ENCODE measurements around the gene AQP12A. TPM values are rescaled to one million over a fixed set of nuclear protein-coding genes. Genes with fewer than 3 reads are reported as not detected.

The AQP12A gene
- polyA plus RNA-seq, 2 of the 4 experiments (the other 2 are of a cell fraction): not detected

DNA sequence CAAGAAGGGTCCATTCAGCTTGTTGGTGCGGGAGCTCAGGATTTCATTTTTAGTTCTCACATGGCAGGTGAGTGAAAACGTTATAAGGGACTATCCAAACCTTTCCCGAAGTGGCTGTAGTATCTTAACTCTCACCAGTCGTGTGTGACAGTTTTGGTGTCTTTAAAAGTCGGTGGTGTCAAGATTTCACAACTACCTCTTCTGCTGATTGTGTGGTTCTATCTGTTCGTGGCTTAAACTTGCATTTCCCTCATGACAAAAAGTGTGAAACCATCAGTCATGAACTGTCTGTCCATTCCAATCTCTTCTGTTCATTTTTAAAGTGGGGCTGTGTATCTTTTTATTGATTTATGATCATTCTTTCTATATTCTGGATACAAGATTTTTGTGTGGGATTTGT lies 5.2 kb upstream of the AQP12A start:
- CTCF ChIA-PET: no interaction called here
- Histone ChIP-seq H3K4me1 (no peaks in the 10 kb centered on the region), H3K9me3 (no peaks in the 10 kb centered on the region), H3K4me2 (no peak overlapping the region), H3K27ac (no peak overlapping the region), H3K4me3 (no peak overlapping the region)
- DNase-seq (ENCODE audit: low read depth in 1 of 2, low spot score in 1 of 2): no peak
- TF ChIP-seq REST (IDR thresholded peaks at IDR 0.05) (no peak), ATOH8 (CRISPR knock-in tag; IDR thresholded peaks at IDR 0.05; ENCODE audit: low read depth) (no peak), BHLHE40 (IDR thresholded peaks at IDR 0.05; ENCODE audit: low read depth, low read length) (no peak), MAZ (IDR thresholded peaks at IDR 0.05; ENCODE audit: borderline replicate concordance, low read depth, low read length) (no peak), NPAS2 (CRISPR knock-in tag; IDR thresholded peaks at IDR 0.05; ENCODE audit: borderline replicate concordance) (no peak), FOXS1 (CRISPR knock-in tag; IDR thresholded peaks at IDR 0.05) (no peak), JUNB (IDR thresholded peaks at IDR 0.05) (no peak), RFX5 (IDR thresholded peaks at IDR 0.05) (no peak), POLR2AphosphoS2 (conservative IDR thresholded peaks at IDR 0.05; ENCODE audit: low read length) (no peak), RCOR1 (IDR thresholded peaks at IDR 0.05; ENCODE audit: low read depth, low read length) (no peak), EHMT2 (IDR thresholded peaks at IDR 0.05; ENCODE audit: low read depth) (no peak), ZFP36 (IDR thresholded peaks at IDR 0.05; ENCODE audit: borderline replicate concordance, partially characterized antibody) (no peak), TP53 (CRISPR knock-in tag; IDR thresholded peaks at IDR 0.05) (no peak), HEYL (CRISPR knock-in tag; IDR thresholded peaks at IDR 0.05) (no peak)
- no peak for ATAC-seq
- 31% methylated on average over 6 of the region's 6 CpGs for WGBS (ENCODE audit: missing lambda C conversion rate)
- no peak for FAIRE-seq
- POLR2A ChIA-PET: no interaction called here

DNA sequence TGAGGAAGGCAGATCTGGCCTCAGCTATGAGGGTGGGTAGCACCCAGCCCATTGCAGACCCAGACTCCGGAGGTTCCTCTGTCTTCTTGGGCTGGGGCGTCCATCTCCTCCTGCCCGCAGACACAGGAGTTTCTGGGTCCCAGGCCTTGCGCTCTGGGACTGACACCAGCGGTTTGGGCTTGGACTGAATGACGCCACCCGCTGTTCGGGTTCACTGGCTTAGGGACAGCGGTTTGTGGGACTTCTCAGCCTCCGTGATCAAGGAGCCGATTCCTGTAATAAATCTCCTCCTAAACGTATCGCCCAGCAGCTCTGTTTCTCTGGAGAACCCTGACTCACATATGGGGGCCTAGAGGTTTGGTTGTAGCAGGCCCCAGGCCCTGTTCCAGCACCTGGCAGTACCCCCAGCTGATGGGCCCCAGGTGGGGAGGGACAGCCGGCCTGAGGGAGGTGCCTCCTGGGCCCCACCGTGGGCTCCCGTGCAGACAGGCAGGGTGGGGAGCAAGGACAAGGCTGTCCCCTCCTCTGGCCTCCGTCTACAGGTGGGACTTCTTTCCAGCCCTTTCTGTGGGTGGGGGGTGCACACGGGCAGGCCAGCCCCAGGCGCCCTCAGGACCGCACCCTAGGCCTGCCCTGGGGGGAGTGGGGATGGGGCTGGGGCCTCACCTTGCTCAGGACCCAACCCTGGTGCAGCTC lies 4.5 kb upstream of the AQP12A start:
- FAIRE-seq (no peak), ATAC-seq (no peak)

DNA sequence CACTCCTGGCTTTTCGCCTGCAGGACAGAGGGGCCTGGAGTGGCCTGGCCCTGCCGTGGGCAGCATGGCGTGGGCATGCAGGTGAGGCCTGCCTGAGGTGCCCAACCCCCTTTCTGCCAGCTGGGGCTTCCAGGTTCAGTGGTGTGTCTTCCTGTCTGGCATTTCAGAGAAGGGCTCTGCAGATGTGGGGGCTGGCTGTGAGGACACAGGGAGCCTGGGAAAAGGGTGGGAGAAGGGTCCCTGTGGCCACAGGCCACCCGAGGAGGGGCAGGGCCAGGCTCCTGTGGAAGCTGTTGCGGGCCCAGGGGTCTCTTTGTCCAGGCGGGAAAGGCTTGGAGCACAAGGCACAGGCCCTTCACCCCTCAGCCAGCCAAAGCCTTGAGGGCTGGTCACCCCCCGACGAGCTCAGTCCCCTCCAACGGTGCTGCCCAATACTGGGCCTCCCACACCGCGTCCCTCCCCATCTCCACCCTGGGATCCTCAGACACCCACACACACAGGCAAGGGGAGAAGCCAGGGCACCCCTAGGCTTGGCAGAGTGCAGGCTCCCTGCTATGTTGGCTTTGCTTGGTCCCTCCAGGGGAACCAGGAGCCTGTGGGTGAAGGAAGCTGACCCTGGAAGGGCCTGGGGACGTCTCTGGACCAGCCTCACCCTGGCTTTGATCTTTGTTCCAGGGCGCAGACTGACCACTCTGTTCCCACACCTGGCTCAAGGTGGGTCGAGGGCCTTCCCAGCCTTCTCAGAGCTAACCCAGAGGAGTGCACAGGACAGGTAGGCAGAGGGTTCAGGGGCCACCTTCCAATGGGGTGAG lies 3.7 kb upstream of the AQP12A start:
- ChIA-PET CTCF (no interaction called here), POLR2A (no interaction called here)
- WGBS (ENCODE audit: missing lambda C conversion rate): 29% methylated on average over 6 of the region's 14 CpGs
- no peak overlapping the region for H3K27ac ChIP-seq
- no peaks in the 10 kb centered on the region for H3K4me1 ChIP-seq
- no peak for DNase-seq (ENCODE audit: low read depth in 1 of 2, low spot score in 1 of 2)
- no peak for ATAC-seq
- no peak overlapping the region for H3K4me2 ChIP-seq
- H3K4me3 ChIP-seq: no peak overlapping the region
- no peaks in the 10 kb centered on the region for H3K9me3 ChIP-seq
- FAIRE-seq: no peak
- no peak for TF ChIP-seq HOXB13 (CRISPR knock-in tag; IDR thresholded peaks at IDR 0.05; ENCODE audit: low read depth)
- no peak for TF ChIP-seq TFCP2L1 (CRISPR knock-in tag; IDR thresholded peaks at IDR 0.05)
- TF ChIP-seq CEBPB (IDR thresholded peaks at IDR 0.05): no peak
- no peak for TF ChIP-seq NR3C1 (IDR thresholded peaks at IDR 0.05)
- TF ChIP-seq MAX (IDR thresholded peaks at IDR 0.05): no peak
- no peak for TF ChIP-seq KDM5A (IDR thresholded peaks at IDR 0.05)
- no peak for TF ChIP-seq MAFK (IDR thresholded peaks at IDR 0.05; ENCODE audit: partially characterized antibody)
- no peak for TF ChIP-seq MYC (IDR thresholded peaks at IDR 0.05; ENCODE audit: borderline replicate concordance, low read length)
- TF ChIP-seq ZNF302 (CRISPR knock-in tag; IDR thresholded peaks at IDR 0.05): no peak
- no peak for TF ChIP-seq BHLHE40 (IDR thresholded peaks at IDR 0.05; ENCODE audit: low read depth, low read length)

More for the DNA sequence above, 4.5 kb upstream of the AQP12A start:
- Histone ChIP-seq H3K4me2 (no peak overlapping the region), H3K4me3 (no peak overlapping the region), H3K27ac (no peak overlapping the region), H3K9me3 (no peaks in the 10 kb centered on the region), H3K4me1 (no peaks in the 10 kb centered on the region)
- no peak for TF ChIP-seq MAZ (IDR thresholded peaks at IDR 0.05; ENCODE audit: borderline replicate concordance, low read depth, low read length)
- no peak for DNase-seq (ENCODE audit: low read depth in 1 of 2, low spot score in 1 of 2)
- ChIA-PET CTCF (no interaction called here), POLR2A (no interaction called here)
- WGBS (ENCODE audit: missing lambda C conversion rate): 90% methylated on average over 12 of the region's 20 CpGs
